CD4-positive, alpha-beta memory T cell (primary cell): Measurements from ENCODE around the gene DHRS7B. TPM values are rescaled to one million over a fixed set of nuclear protein-coding genes. Genes with fewer than 3 reads are reported as not detected.

Experiments used
- CTCF ChIA-PET: fragments of 350-600 bp; sonication (Branson Sonifier 250); formaldehyde crosslinking; loops from one replicate; lab custom pipeline; 2021; ENCODE audit warnings: inconsistent platforms; ENCODE audit not compliant: partially characterized antibody; lab: Charles Lee
- POLR2A ChIA-PET: fragments of 350-600 bp; sonication (Branson Sonifier 250); formaldehyde crosslinking; loops from one replicate; lab custom pipeline; 2021; ENCODE audit not compliant: partially characterized antibody; lab: Charles Lee
- DNase-seq, 5 donors: peaks; one replicate each; pipeline versions ENCODE4 v3.0.0 to v3.0.0-alpha.2; 2020 to 2022; ENCODE audit warnings: mixed read lengths in 1 of 5
- H3K27ac ChIP-seq: one replicate; pipeline ENCODE4 v1.7.0; 2013; ENCODE audit warnings: low read depth, low read length
- H3K27me3 ChIP-seq: 2 replicates; pipeline ENCODE4 v1.7.0; 2013; ENCODE audit warnings: mild to moderate bottlenecking, low read length, moderate library complexity; ENCODE audit not compliant: insufficient read depth
- H3K36me3 ChIP-seq: 2 replicates; pipeline ENCODE4 v1.7.0; 2013; ENCODE audit warnings: mild to moderate bottlenecking, low read length, moderate library complexity; ENCODE audit not compliant: insufficient read depth
- H3K4me1 ChIP-seq: 2 replicates; pipeline ENCODE4 v1.7.0; 2013; ENCODE audit warnings: mild to moderate bottlenecking, low read length, moderate library complexity; ENCODE audit not compliant: insufficient read depth
- H3K4me3 ChIP-seq, 2 donors: one replicate each; pipeline ENCODE4 v1.7.0; 2013; ENCODE audit warnings: low read length in 2 of 2, mild to moderate bottlenecking in 1 of 2
- H3K9me3 ChIP-seq, 2 donors: one replicate each; pipeline ENCODE4 v1.7.0; 2013; ENCODE audit warnings: low read length in 2 of 2, control low read depth in 1 of 2; ENCODE audit not compliant: control insufficient read depth in 1 of 2
- H3K27ac Mint-ChIP-seq, 7 donors: one replicate each; pipeline ENCODE4 v1.8.0; 2020 to 2021; ENCODE audit warnings: mixed read lengths in 7 of 7, mild to moderate bottlenecking in 6 of 7, inconsistent platforms in 3 of 7, moderate library complexity in 3 of 7
- H3K27me3 Mint-ChIP-seq, 2 donors: one replicate each; pipeline ENCODE4 v1.8.0; 2020 to 2021; ENCODE audit warnings: mixed read lengths in 2 of 2
- H3K36me3 Mint-ChIP-seq, 2 donors: one replicate each; pipeline ENCODE4 v1.8.0; 2020 to 2021; ENCODE audit warnings: mixed read lengths in 2 of 2, inconsistent platforms in 1 of 2, mild to moderate bottlenecking in 1 of 2
- H3K4me1 Mint-ChIP-seq, 4 donors: one replicate each; pipeline ENCODE4 v1.8.0; 2020 to 2021; ENCODE audit warnings: mixed read lengths in 4 of 4, mild to moderate bottlenecking in 1 of 4
- H3K4me3 Mint-ChIP-seq, 8 donors: one replicate each; pipeline ENCODE4 v1.8.0; 2020 to 2021; ENCODE audit warnings: mixed read lengths in 8 of 8, mild to moderate bottlenecking in 7 of 8, moderate library complexity in 6 of 8, inconsistent platforms in 3 of 8
- H3K9me3 Mint-ChIP-seq, 8 donors: one replicate each; pipeline ENCODE4 v1.8.0; 2020 to 2021; ENCODE audit warnings: mixed read lengths in 8 of 8, mild to moderate bottlenecking in 5 of 8, inconsistent platforms in 3 of 8, moderate library complexity in 1 of 8
- intact Hi-C: fragments of 100-400 bp; cut with micrococcal nuclease; formaldehyde crosslinking; loops from one replicate; pipeline ENCODE4 v1.15.1; 2023
- polyA plus RNA-seq, 2 donors: library from polyadenylated mRNA; unstranded; fragments of 300-500 nt; fragmentation: Illumina TruSeq; gene quantifications; one replicate each; pipeline ENCODE4 v1.2.3, GENCODE V29; 2021
- total RNA-seq, 2 experiments: library from RNA; stranded (reverse); gene quantifications; one replicate each; pipeline ENCODE4 v1.2.3, GENCODE V29; 2021

The DHRS7B gene
- total and polyA plus RNA-seq, 4 experiments from 2014 or later: 8.2 to 10.5 (median 9.7) TPM

- no peaks in the 10 kb centered on the region for H3K27me3 ChIP-seq
- Mint-ChIP-seq H3K4me3 (no peak overlapping the region), H3K4me1 (peaks cover 0 to 12% (median 0%) of the 10 kb centered on the region in 4 donors), H3K27me3 (no peaks in the 10 kb centered on the region), H3K9me3 (no peaks in the 10 kb centered on the region), H3K36me3 (no peaks in the 10 kb centered on the region), H3K27ac (peak overlapping the region in 1 of 7 donors; percentile 35)
- H3K36me3 ChIP-seq: no peaks in the 10 kb centered on the region
- H3K4me3 ChIP-seq: no peak overlapping the region
- intact Hi-C loops: no loop called here
- H3K9me3 ChIP-seq: no peaks in the 10 kb centered on the region
- DNase-seq: no peak
- H3K27ac ChIP-seq: no peak overlapping the region
- H3K4me1 ChIP-seq: no peaks in the 10 kb centered on the region
- ChIA-PET CTCF (interaction anchor here (0.8 kb wide), 2 partner anchors 45 to 61 kb away, joined by 3 read pairs; no protein-coding TSS in a partner anchor), POLR2A (no interaction called here)
Observed at GRCh38 chr17:21164216-21164615, 37.5 kb downstream of the DHRS7B start.

DNA sequence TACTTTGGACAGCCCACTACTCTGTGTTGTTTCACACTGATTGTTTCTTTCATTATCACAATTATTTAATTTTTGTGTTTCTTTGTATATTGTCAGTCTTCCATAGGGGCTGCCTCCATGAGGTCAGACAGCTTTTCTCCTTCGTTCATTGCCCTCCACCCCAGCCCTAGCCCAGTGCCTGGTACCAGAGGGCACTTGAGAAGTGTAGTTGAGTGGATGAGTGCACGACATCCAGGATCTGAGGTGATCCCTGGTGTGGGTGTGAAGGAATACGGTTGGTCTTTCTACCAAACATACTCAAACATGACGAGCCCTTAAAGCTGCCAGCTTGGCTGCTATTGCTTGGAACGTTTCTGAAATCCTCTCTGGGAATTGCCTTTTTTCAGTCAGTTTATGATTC lies 37.9 kb downstream of the DHRS7B start:
- Histone ChIP-seq H3K9me3 (no peaks in the 10 kb centered on the region), H3K4me3 (no peak overlapping the region), H3K4me1 (no peaks in the 10 kb centered on the region), H3K36me3 (no peaks in the 10 kb centered on the region), H3K27ac (no peak overlapping the region), H3K27me3 (no peaks in the 10 kb centered on the region)
- intact Hi-C loops: no loop called here
- Mint-ChIP-seq H3K9me3 (no peaks in the 10 kb centered on the region), H3K27ac (peak overlapping the region in 1 of 7 donors; percentile 35), H3K4me3 (no peak overlapping the region), H3K27me3 (no peaks in the 10 kb centered on the region), H3K36me3 (no peaks in the 10 kb centered on the region), H3K4me1 (peaks cover 0 to 12% (median 0%) of the 10 kb centered on the region in 4 donors)
- DNase-seq: no peak
- ChIA-PET POLR2A (no interaction called here), CTCF (no interaction called here)

GRCh38 chr17:21165922-21166594 lies 39.3 kb downstream of the DHRS7B start:
- Mint-ChIP-seq H3K27me3 (no peaks in the 10 kb centered on the region), H3K4me1 (peaks cover 0 to 16% (median 6%) of the 10 kb centered on the region in 4 donors), H3K4me3 (no peak overlapping the region), H3K36me3 (peaks cover 0 to under 1% of the 10 kb centered on the region in 2 donors), H3K9me3 (no peaks in the 10 kb centered on the region), H3K27ac (no peak overlapping the region)
- ChIA-PET POLR2A (interaction anchor here (0.5 kb wide), 1 partner anchor 98 kb away, joined by 3 read pairs; no protein-coding TSS in a partner anchor), CTCF (no interaction called here)
- Histone ChIP-seq H3K4me3 (no peak overlapping the region), H3K36me3 (no peaks in the 10 kb centered on the region), H3K27me3 (no peaks in the 10 kb centered on the region), H3K4me1 (no peaks in the 10 kb centered on the region), H3K27ac (no peak overlapping the region), H3K9me3 (no peaks in the 10 kb centered on the region)
- intact Hi-C loops: no loop called here
- no peak for DNase-seq

- peak overlapping the region in 2 of 7 donors; percentile 13 to 59 for H3K27ac Mint-ChIP-seq
- peaks cover 0 to 16% (median 8%) of the 10 kb centered on the region in 4 donors for H3K4me1 Mint-ChIP-seq
- no peaks in the 10 kb centered on the region for H3K27me3 Mint-ChIP-seq
Observed at GRCh38 chr17:21166595-21167210, 39.9 kb downstream of the DHRS7B start.

GRCh38 chr17:21167303-21167702 lies 40.5 kb downstream of the DHRS7B start:
- Histone ChIP-seq H3K9me3 (no peaks in the 10 kb centered on the region), H3K36me3 (no peaks in the 10 kb centered on the region), H3K27me3 (no peaks in the 10 kb centered on the region), H3K4me3 (no peak overlapping the region), H3K27ac (no peak overlapping the region), H3K4me1 (no peaks in the 10 kb centered on the region)
- ChIA-PET POLR2A (no interaction called here), CTCF (no interaction called here)
- no peaks in the 10 kb centered on the region for H3K9me3 Mint-ChIP-seq
- peaks cover 0 to 16% (median 8%) of the 10 kb centered on the region in 4 donors for H3K4me1 Mint-ChIP-seq
- no peak overlapping the region for H3K4me3 Mint-ChIP-seq
- H3K36me3 Mint-ChIP-seq: peaks cover 0 to 7% of the 10 kb centered on the region in 2 donors
- peak overlapping the region in 4 of 7 donors; percentile 12 to 59 (median 32) for H3K27ac Mint-ChIP-seq
- intact Hi-C loops: no loop called here
- H3K27me3 Mint-ChIP-seq: no peaks in the 10 kb centered on the region
- DNase-seq: no peak

More at GRCh38 chr17:21166595-21167210, 39.9 kb downstream of the DHRS7B start:
- Mint-ChIP-seq H3K4me3 (no peak overlapping the region), H3K9me3 (no peaks in the 10 kb centered on the region), H3K36me3 (peaks cover 0 to 3% of the 10 kb centered on the region in 2 donors)
- Histone ChIP-seq H3K27ac (no peak overlapping the region), H3K4me3 (no peak overlapping the region), H3K9me3 (no peaks in the 10 kb centered on the region), H3K27me3 (no peaks in the 10 kb centered on the region), H3K36me3 (no peaks in the 10 kb centered on the region), H3K4me1 (no peaks in the 10 kb centered on the region)
- intact Hi-C loops: no loop called here
- DNase-seq: no peak
- ChIA-PET POLR2A (interaction anchor here (0.5 kb wide), 1 partner anchor 97 kb away, joined by 3 read pairs; no protein-coding TSS in a partner anchor), CTCF (no interaction called here)

- intact Hi-C loops: no loop called here
- H3K4me1 Mint-ChIP-seq: peaks cover 0 to 13% (median 7%) of the 10 kb centered on the region in 4 donors
- Histone ChIP-seq H3K4me3 (no peak overlapping the region), H3K27me3 (no peaks in the 10 kb centered on the region), H3K27ac (no peak overlapping the region), H3K9me3 (no peaks in the 10 kb centered on the region), H3K36me3 (peaks cover 5% of the 10 kb centered on the region), H3K4me1 (no peaks in the 10 kb centered on the region)
- H3K27me3 Mint-ChIP-seq: no peaks in the 10 kb centered on the region
- peak overlapping the region in 1 of 7 donors; percentile 32 for H3K27ac Mint-ChIP-seq
- H3K36me3 Mint-ChIP-seq: peaks cover 5 to 15% of the 10 kb centered on the region in 2 donors
- DNase-seq: no peak
- H3K9me3 Mint-ChIP-seq: no peaks in the 10 kb centered on the region
- ChIA-PET POLR2A (no interaction called here), CTCF (no interaction called here)
- H3K4me3 Mint-ChIP-seq: no peak overlapping the region
Observed at GRCh38 chr17:21168555-21168865, 41.7 kb downstream of the DHRS7B start.

GRCh38 chr17:21169496-21169895 lies 42.7 kb downstream of the DHRS7B start:
- Mint-ChIP-seq H3K27me3 (no peaks in the 10 kb centered on the region), H3K36me3 (peaks cover 14 to 22% of the 10 kb centered on the region in 2 donors), H3K4me1 (peaks cover 0 to 13% (median 7%) of the 10 kb centered on the region in 4 donors), H3K9me3 (no peaks in the 10 kb centered on the region), H3K27ac (no peak overlapping the region), H3K4me3 (no peak overlapping the region)
- ChIA-PET POLR2A (no interaction called here), CTCF (interaction anchor here (1.3 to 1.4 kb wide), 2 partner anchors 22 to 48 kb away, joined by 3 read pairs; no protein-coding TSS in a partner anchor)
- intact Hi-C loops: no loop called here
- Histone ChIP-seq H3K36me3 (peaks cover 9% of the 10 kb centered on the region), H3K27ac (no peak overlapping the region), H3K4me3 (no peak overlapping the region), H3K27me3 (no peaks in the 10 kb centered on the region), H3K9me3 (no peaks in the 10 kb centered on the region), H3K4me1 (no peaks in the 10 kb centered on the region)
- DNase-seq: no peak
